ENCODE measurements around the gene DAPK1. TPM values are rescaled to one million over a fixed set of nuclear protein-coding genes. Genes with fewer than 3 reads are reported as not detected.

Gene DAPK1
- total and polyA plus RNA-seq, 2 donors (not counting 3 experiments of a cell fraction or from before 2014, with no cell fraction given): 58.9 to 119 TPM

- Histone ChIP-seq H4K20me1 (replicated peaks; ENCODE audit: control insufficient read depth, extremely low read depth, insufficient read depth, low read length) (no peaks in the 10 kb centered on the region), H3K27me3 (ENCODE audit: control insufficient read depth in 2 of 2, insufficient read depth in 2 of 2, low read length in 2 of 2) (no peaks in the 10 kb centered on the region), H3K36me3 (ENCODE audit: control insufficient read depth in 2 of 2, extremely low read depth in 1 of 2, insufficient read depth in 2 of 2, low read length in 2 of 2) (peaks cover 2 to 42% of the 10 kb centered on the region in 2 experiments), H3K9me1 (replicated peaks; ENCODE audit: control insufficient read depth, extremely low read depth, insufficient read depth, low read length) (no peaks in the 10 kb centered on the region), H3K4me3 (replicated peaks in 1 of 3; ENCODE audit: insufficient read depth in 1 of 3, low read depth in 1 of 3, low read length in 3 of 3) (no peak overlapping the region), H3K4me1 (ENCODE audit: control insufficient read depth, extremely low read depth, insufficient read depth, low read length) (no peaks in the 10 kb centered on the region), H2AFZ (ENCODE audit: low read depth, low read length) (no peak overlapping the region), H3K79me2 (ENCODE audit: control insufficient read depth, insufficient read depth, low read length) (no peaks in the 10 kb centered on the region), H3K9ac (replicated peaks; ENCODE audit: extremely low read depth, insufficient read depth, low read length) (no peak overlapping the region), H3K9me3 (replicated peaks; ENCODE audit: control insufficient read depth, insufficient read depth, low read length) (no peaks in the 10 kb centered on the region), H3K27ac (ENCODE audit: insufficient read depth, low read depth, low read length) (no peak overlapping the region), H3K4me2 (ENCODE audit: insufficient read depth, low read length) (no peak overlapping the region)
- DNase-seq (ENCODE audit: low read depth, low spot score) (peak; percentile 32), FAIRE-seq (no peak)
- intact Hi-C loops (cut with micrococcal nuclease): loop anchor here (1.0 to 10.0 kb wide), 2 partner anchors 330 to 1232 kb away; no protein-coding TSS in a partner anchor
- dilution Hi-C loops (cut with MboI; ENCODE audit: extremely low pct_ligation_motif_present, low sequenced_read_pairs): loop anchor here (10.0 kb wide), 1 partner anchor 332 kb away; no protein-coding TSS in a partner anchor
- TF ChIP-seq EZH2 (IDR thresholded peaks at IDR 0.05; ENCODE audit: borderline replicate concordance, low read depth, low read length, severe bottlenecking): no peak
- no peak for TF ChIP-seq POLR2AphosphoS5 (IDR thresholded peaks at IDR 0.05; ENCODE audit: insufficient read depth, low read depth, low read length)
- no peak for TF ChIP-seq GATA2 (IDR thresholded peaks at IDR 0.05; ENCODE audit: insufficient read depth, insufficient read length, low read depth, low read length)
- TF ChIP-seq JUN (IDR thresholded peaks at IDR 0.05; ENCODE audit: borderline replicate concordance, insufficient read depth, insufficient read length, low read depth): no peak
- TF ChIP-seq CTCF (IDR thresholded peaks at IDR 0.05; ENCODE audit: extremely low read depth in 1 of 2, insufficient read depth in 1 of 2, low read depth in 1 of 2, low read length in 2 of 2): peak in 1 of 2 donors; percentile 25
- ChIA-PET POLR2A (no interaction called here), CTCF (interaction anchor here (1.6 to 2.4 kb wide), 2 partner anchors 12 to 330 kb away, joined by 3 to 8 read pairs; no protein-coding TSS in a partner anchor)
- BruUV-seq (replicated peaks): no TSS peak
These were observed 169.6 kb downstream of the DAPK1 start for GRCh38 chr9:87667164-87667738.
